Measurements from ENCODE around the gene SETBP1. TPM values are rescaled to one million over a fixed set of nuclear protein-coding genes. Genes with fewer than 3 reads are reported as not detected.

The SETBP1 gene
- total RNA-seq, 1 experiment from 2014 or later = 14.0 TPM

DNA sequence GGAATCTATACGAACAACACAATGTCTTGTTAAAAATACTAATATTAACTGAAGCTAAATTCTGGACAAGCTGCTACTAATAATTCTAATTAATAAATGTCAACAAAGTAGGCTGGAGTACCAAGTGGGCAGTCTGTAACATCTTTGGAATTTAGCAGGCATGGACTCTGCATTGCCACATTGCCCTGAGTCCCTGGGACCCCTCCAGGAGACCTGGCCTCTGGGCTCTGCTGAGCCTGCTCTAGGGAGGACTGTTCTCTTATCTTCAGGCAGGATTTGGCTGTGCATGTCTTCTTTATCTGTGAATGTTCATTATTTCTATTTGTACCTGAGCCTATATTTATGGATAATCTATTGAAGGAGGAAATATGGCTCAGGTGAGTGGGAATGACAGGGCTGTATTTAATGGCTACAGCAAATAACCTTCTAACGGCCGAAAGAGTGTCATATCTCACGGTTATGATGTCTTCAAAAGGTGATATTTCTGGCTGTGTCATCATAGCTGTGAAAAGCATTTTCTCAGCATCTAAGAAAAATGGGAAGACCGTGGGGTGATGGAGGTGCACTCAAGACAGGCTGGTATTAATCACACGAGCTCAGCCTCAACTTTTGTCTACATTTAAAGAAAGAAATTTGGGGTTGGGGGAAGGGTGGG, 28.6 kb upstream of the SETBP1 start:
- Histone ChIP-seq H3K27ac (ENCODE audit: low read depth, low read length, poor library complexity, severe bottlenecking) (no peak overlapping the region), H3K4me1 (ENCODE audit: insufficient read depth, low read length, poor library complexity, severe bottlenecking) (no peaks in the 10 kb centered on the region), H3K9me3 (ENCODE audit: low read depth, low read length, poor library complexity, severe bottlenecking) (no peaks in the 10 kb centered on the region), H3K4me3 (ENCODE audit: low read depth, low read length, poor library complexity, severe bottlenecking) (no peak overlapping the region), H3K27me3 (replicated peaks; ENCODE audit: insufficient read depth, low read depth, low read length, poor library complexity) (no peaks in the 10 kb centered on the region), H3K36me3 (ENCODE audit: insufficient read depth, low read length, poor library complexity, severe bottlenecking) (no peaks in the 10 kb centered on the region)
- no TSS peak for BruUV-seq (replicated peaks)
- ChIA-PET CTCF (no interaction called here), POLR2A (ENCODE audit: low non-redundant PET) (no interaction called here)
- intact Hi-C loops (cut with micrococcal nuclease; ENCODE audit: unreplicated experiment) = no loop called here
- DNase-seq (ENCODE audit: low spot score) = no peak
- TF ChIP-seq CTCF (conservative IDR thresholded peaks at IDR 0.05; ENCODE audit: low read depth, low read length) (no peak), EZH2 (IDR thresholded peaks at IDR 0.05; ENCODE audit: borderline replicate concordance, low read depth, low read length, poor library complexity, severe bottlenecking) (no peak)

DNA sequence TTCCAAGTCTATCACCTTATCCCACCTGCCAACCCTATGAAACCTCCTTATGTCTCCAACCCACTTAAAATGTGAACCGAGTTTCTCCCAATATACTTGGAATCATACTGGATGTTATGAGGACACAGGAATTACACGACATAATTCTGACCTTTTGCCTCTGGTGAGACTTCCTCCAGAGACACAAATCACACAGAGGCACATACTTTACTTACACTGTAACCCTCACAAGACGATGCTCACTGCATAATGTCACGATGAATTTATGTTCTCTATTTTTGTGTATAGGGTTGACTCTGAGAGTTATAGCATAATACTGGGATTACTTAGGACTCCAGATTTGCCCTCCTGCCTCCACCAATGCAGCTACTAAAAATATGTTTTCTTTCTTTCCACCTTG, 28.0 kb upstream of the SETBP1 start:
- Histone ChIP-seq H3K27me3 (replicated peaks; ENCODE audit: insufficient read depth, low read depth, low read length, poor library complexity) (no peaks in the 10 kb centered on the region), H3K4me1 (ENCODE audit: insufficient read depth, low read length, poor library complexity, severe bottlenecking) (no peaks in the 10 kb centered on the region), H3K9me3 (ENCODE audit: low read depth, low read length, poor library complexity, severe bottlenecking) (no peaks in the 10 kb centered on the region), H3K4me3 (ENCODE audit: low read depth, low read length, poor library complexity, severe bottlenecking) (no peak overlapping the region), H3K36me3 (ENCODE audit: insufficient read depth, low read length, poor library complexity, severe bottlenecking) (no peaks in the 10 kb centered on the region), H3K27ac (ENCODE audit: low read depth, low read length, poor library complexity, severe bottlenecking) (no peak overlapping the region)
- TF ChIP-seq EZH2 (IDR thresholded peaks at IDR 0.05; ENCODE audit: borderline replicate concordance, low read depth, low read length, poor library complexity, severe bottlenecking) (no peak), CTCF (conservative IDR thresholded peaks at IDR 0.05; ENCODE audit: low read depth, low read length) (no peak)
- intact Hi-C loops (cut with micrococcal nuclease; ENCODE audit: unreplicated experiment) = no loop called here
- BruUV-seq (replicated peaks) = no TSS peak
- CTCF ChIA-PET = no interaction called here
- POLR2A ChIA-PET (ENCODE audit: low non-redundant PET) = no interaction called here
- no peak for DNase-seq (ENCODE audit: low spot score)

DNA sequence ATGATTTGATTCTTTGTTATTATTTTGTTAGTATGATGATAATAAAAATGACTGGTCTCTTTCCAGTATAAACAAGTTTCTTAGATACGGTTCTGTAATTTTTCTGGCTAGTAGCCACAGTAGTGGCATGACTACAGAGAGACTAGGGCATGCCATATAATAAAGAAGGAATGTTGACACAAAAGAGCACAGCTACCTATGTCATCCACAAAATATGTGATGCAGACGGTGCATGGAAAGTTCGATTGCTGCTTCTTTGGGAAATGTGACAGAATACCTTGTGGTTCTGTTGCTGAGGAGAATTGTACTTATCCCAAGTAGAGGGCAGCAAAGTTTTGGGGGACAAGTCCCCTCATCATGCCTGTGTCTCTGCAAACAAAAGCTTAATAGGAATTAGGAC, 26.1 kb upstream of the SETBP1 start:
- POLR2A ChIA-PET (ENCODE audit: low non-redundant PET) = no interaction called here
- no peaks in the 10 kb centered on the region for H3K36me3 ChIP-seq (ENCODE audit: insufficient read depth, low read length, poor library complexity, severe bottlenecking)
- H3K27ac ChIP-seq (ENCODE audit: low read depth, low read length, poor library complexity, severe bottlenecking) = no peak overlapping the region
- no TSS peak for BruUV-seq (replicated peaks)
- no peak overlapping the region for H3K4me3 ChIP-seq (ENCODE audit: low read depth, low read length, poor library complexity, severe bottlenecking)
- H3K9me3 ChIP-seq (ENCODE audit: low read depth, low read length, poor library complexity, severe bottlenecking) = no peaks in the 10 kb centered on the region
- intact Hi-C loops (cut with micrococcal nuclease; ENCODE audit: unreplicated experiment) = no loop called here
- CTCF ChIA-PET = no interaction called here
- no peak for DNase-seq (ENCODE audit: low spot score)
- H3K27me3 ChIP-seq (replicated peaks; ENCODE audit: insufficient read depth, low read depth, low read length, poor library complexity) = no peaks in the 10 kb centered on the region
- H3K4me1 ChIP-seq (ENCODE audit: insufficient read depth, low read length, poor library complexity, severe bottlenecking) = no peaks in the 10 kb centered on the region
- TF ChIP-seq EZH2 (IDR thresholded peaks at IDR 0.05; ENCODE audit: borderline replicate concordance, low read depth, low read length, poor library complexity, severe bottlenecking) = no peak
- no peak for TF ChIP-seq CTCF (conservative IDR thresholded peaks at IDR 0.05; ENCODE audit: low read depth, low read length)
